Ishikawa (cell line): ENCODE data around the gene FAM53B.

Source experiments
- CEBPB ChIP-seq: IDR thresholded peaks from 2 replicates; pipeline ENCODE4 v1.6.1; 2012
- CREB1 ChIP-seq: IDR thresholded peaks from 2 replicates; pipeline ENCODE4 v1.6.1; 2012; ENCODE audit warnings: low read depth
- EGR1 ChIP-seq: IDR thresholded peaks from 2 replicates; pipeline ENCODE4 v1.6.1; 2012
- EP300 ChIP-seq: IDR thresholded peaks from 2 replicates; pipeline ENCODE4 v1.6.1; 2012; ENCODE audit warnings: borderline replicate concordance
- FOXM1 ChIP-seq: IDR thresholded peaks from 2 replicates; pipeline ENCODE4 v1.6.1; 2012; ENCODE audit warnings: low read depth, borderline replicate concordance
- NFIC ChIP-seq: IDR thresholded peaks from 2 replicates; pipeline ENCODE4 v1.6.1; 2012
- RAD21 ChIP-seq: IDR thresholded peaks from 2 replicates; pipeline ENCODE4 v1.6.1; 2012; ENCODE audit warnings: low read depth
- TAF1 ChIP-seq: IDR thresholded peaks from 2 replicates; pipeline ENCODE4 v1.6.1; 2012; ENCODE audit warnings: low read depth, mild to moderate bottlenecking
- TCF12 ChIP-seq: IDR thresholded peaks from 2 replicates; pipeline ENCODE4 v1.6.1; 2012; ENCODE audit warnings: low read depth
- TEAD4 ChIP-seq: IDR thresholded peaks from 2 replicates; pipeline ENCODE4 v1.6.1; 2012
- YY1 ChIP-seq: IDR thresholded peaks from 2 replicates; pipeline ENCODE4 v1.6.1; 2012; ENCODE audit warnings: low read depth
- ZBTB7A ChIP-seq: IDR thresholded peaks from 2 replicates; pipeline ENCODE4 v1.6.1; 2012; ENCODE audit warnings: low read depth
- TF ChIP-seq, protein P1 (sequence below): IDR thresholded peaks from 2 replicates; pipeline ENCODE4 v1.6.1; 2012
- TF ChIP-seq, protein P2 (sequence below): IDR thresholded peaks from 2 replicates; pipeline ENCODE4 v1.6.1; 2012; ENCODE audit warnings: low read depth, mild to moderate bottlenecking
- TF ChIP-seq, protein P3 (sequence below): IDR thresholded peaks from 2 replicates; pipeline ENCODE4 v1.6.1; 2012

Gene FAM53B

DNA sequence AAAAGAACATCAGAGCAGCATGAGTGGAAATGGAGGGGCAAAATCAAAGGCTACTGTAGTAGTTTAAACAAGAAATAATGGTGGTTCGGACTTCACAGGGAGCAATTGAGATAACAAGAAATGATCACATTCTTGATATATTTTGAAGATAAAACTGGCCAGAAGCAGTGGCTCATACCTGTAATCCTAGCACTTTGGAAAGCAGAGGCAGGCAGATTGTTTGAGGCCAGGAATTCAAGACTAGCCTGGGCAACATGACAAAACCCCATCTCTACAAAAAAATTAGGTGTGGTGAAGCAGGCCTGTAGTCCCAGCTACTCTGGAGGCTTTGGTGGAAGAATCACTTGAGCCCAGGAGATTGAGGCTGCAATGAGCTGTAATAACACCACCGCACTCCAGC is 24.6 kb upstream of the FAM53B start:
- TF ChIP-seq, protein P1, sequence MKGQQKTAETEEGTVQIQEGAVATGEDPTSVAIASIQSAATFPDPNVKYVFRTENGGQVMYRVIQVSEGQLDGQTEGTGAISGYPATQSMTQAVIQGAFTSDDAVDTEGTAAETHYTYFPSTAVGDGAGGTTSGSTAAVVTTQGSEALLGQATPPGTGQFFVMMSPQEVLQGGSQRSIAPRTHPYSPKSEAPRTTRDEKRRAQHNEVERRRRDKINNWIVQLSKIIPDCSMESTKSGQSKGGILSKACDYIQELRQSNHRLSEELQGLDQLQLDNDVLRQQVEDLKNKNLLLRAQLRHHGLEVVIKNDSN: no peak
- no peak for TF ChIP-seq TCF12
- TF ChIP-seq EP300: no peak
- no peak for TF ChIP-seq FOXM1
- no peak for TF ChIP-seq NFIC
- no peak for TF ChIP-seq CEBPB
- TF ChIP-seq, protein P2, sequence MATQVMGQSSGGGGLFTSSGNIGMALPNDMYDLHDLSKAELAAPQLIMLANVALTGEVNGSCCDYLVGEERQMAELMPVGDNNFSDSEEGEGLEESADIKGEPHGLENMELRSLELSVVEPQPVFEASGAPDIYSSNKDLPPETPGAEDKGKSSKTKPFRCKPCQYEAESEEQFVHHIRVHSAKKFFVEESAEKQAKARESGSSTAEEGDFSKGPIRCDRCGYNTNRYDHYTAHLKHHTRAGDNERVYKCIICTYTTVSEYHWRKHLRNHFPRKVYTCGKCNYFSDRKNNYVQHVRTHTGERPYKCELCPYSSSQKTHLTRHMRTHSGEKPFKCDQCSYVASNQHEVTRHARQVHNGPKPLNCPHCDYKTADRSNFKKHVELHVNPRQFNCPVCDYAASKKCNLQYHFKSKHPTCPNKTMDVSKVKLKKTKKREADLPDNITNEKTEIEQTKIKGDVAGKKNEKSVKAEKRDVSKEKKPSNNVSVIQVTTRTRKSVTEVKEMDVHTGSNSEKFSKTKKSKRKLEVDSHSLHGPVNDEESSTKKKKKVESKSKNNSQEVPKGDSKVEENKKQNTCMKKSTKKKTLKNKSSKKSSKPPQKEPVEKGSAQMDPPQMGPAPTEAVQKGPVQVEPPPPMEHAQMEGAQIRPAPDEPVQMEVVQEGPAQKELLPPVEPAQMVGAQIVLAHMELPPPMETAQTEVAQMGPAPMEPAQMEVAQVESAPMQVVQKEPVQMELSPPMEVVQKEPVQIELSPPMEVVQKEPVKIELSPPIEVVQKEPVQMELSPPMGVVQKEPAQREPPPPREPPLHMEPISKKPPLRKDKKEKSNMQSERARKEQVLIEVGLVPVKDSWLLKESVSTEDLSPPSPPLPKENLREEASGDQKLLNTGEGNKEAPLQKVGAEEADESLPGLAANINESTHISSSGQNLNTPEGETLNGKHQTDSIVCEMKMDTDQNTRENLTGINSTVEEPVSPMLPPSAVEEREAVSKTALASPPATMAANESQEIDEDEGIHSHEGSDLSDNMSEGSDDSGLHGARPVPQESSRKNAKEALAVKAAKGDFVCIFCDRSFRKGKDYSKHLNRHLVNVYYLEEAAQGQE: no peak
- TF ChIP-seq TAF1: no peak
- TF ChIP-seq EGR1: no peak
- TF ChIP-seq TEAD4: no peak

DNA sequence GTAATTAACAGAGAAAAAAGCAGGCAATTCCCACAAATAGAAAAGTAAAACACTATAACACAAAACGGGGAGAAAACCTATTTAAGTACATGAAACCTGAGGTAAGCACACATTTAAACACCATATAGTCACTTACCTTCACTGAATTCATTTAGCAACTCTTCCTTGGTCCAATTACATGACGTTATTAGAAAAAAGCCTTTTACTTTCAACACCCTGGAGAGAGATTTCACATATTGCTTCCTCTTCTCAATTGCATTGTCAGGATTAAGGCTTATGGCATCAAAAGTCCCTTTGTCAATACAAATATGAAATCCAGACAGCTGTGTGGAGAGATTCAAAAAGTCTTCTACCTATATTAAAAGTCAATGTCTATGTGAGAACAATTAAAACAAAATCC is 21.1 kb upstream of the FAM53B start:
- TF ChIP-seq TEAD4 (no peak), YY1 (no peak), CEBPB (no peak), TCF12 (no peak), RAD21 (no peak), EP300 (no peak)
- TF ChIP-seq, protein P2: no peak
- TF ChIP-seq, protein P3, sequence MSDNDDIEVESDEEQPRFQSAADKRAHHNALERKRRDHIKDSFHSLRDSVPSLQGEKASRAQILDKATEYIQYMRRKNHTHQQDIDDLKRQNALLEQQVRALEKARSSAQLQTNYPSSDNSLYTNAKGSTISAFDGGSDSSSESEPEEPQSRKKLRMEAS: no peak

DNA sequence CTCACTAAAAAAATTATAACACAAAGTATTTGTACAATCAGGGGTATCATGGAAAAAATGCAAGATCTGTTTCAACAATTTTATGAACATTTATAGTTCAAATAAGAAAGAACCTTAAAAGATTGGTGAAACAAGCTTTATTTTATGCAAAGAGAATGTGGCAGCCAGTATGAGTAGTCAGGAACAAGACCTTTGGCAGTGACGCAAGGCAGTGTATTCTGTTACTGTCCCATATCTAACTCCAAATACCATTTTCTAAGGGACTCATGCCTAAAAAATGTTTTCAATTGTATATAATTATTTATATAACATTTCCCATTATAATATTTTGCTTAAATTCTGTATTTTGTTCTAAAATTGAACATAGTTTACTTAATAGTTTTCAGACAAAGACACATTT is 19.1 kb upstream of the FAM53B start:
- TF ChIP-seq CEBPB (no peak), TEAD4 (no peak), TAF1 (no peak), EGR1 (no peak), TCF12 (no peak), NFIC (no peak), EP300 (no peak), FOXM1 (no peak), ZBTB7A (no peak), RAD21 (no peak)
- TF ChIP-seq, protein P2: no peak
- TF ChIP-seq, protein P1: no peak
- TF ChIP-seq, protein P3: no peak

DNA sequence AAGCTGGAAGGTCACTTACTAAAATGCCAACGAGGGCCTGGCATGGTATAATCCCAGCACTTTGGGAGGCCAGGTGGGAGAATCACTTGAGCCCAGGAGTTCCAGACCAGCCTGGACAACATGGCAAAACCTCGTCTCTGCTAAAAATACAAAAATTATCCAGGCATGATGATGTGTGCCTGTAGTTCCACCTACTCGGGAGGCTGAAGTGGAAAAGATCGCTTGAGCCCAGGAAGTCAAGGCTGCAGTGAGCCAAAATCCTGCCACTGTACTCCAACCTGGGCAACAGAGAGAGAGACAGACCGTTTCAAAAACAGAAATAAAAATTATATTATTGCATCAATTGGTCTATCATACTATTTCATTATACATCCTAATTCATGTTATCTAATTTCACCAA is 18.1 kb upstream of the FAM53B start:
- TF ChIP-seq, protein P2: no peak
- TF ChIP-seq NFIC (no peak), CREB1 (no peak), YY1 (no peak), CEBPB (no peak), FOXM1 (no peak), TAF1 (no peak), EGR1 (no peak), EP300 (no peak), TEAD4 (no peak), TCF12 (no peak), ZBTB7A (no peak), RAD21 (no peak)
- TF ChIP-seq, protein P3: no peak
- TF ChIP-seq, protein P1: no peak
